ENCODE measurements around the gene CYB5R2. TPM values are rescaled to one million over a fixed set of nuclear protein-coding genes. Genes with fewer than 3 reads are reported as not detected.

Gene CYB5R2
- total RNA-seq, 3 donors from 2014 or later (not counting 1 experiment from before 2014, with no cell fraction given), result 0.31 to 1.2 (median 0.55) TPM

GRCh38 chr11:7646866-7647265 lies 26.4 kb downstream of the CYB5R2 start:
- no peaks in the 10 kb centered on the region for H3K36me3 Mint-ChIP-seq
- TF ChIP-seq, protein P1, sequence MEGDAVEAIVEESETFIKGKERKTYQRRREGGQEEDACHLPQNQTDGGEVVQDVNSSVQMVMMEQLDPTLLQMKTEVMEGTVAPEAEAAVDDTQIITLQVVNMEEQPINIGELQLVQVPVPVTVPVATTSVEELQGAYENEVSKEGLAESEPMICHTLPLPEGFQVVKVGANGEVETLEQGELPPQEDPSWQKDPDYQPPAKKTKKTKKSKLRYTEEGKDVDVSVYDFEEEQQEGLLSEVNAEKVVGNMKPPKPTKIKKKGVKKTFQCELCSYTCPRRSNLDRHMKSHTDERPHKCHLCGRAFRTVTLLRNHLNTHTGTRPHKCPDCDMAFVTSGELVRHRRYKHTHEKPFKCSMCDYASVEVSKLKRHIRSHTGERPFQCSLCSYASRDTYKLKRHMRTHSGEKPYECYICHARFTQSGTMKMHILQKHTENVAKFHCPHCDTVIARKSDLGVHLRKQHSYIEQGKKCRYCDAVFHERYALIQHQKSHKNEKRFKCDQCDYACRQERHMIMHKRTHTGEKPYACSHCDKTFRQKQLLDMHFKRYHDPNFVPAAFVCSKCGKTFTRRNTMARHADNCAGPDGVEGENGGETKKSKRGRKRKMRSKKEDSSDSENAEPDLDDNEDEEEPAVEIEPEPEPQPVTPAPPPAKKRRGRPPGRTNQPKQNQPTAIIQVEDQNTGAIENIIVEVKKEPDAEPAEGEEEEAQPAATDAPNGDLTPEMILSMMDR (IDR thresholded peaks at IDR 0.05), result no peak
- no peaks in the 10 kb centered on the region for H3K9me3 ChIP-seq (ENCODE audit: control insufficient read depth, insufficient read depth, low read length)
- no peaks in the 10 kb centered on the region for H3K27me3 ChIP-seq (ENCODE audit: control insufficient read depth, insufficient read depth, low read length)
- H3K27me3 Mint-ChIP-seq (ENCODE audit: low read depth in 2 of 2), result no peaks in the 10 kb centered on the region
- ATAC-seq (no peak), DNase-seq (no peak)
- no peak overlapping the region for H3K27ac Mint-ChIP-seq
- no peak overlapping the region for H3K4me3 ChIP-seq (ENCODE audit: low read length)
- WGBS (ENCODE audit: insufficient coverage), result 83% methylated on average over 1 of the region's 2 CpGs
- no peak overlapping the region for H3K27ac ChIP-seq (ENCODE audit: low read length)
- H3K4me3 Mint-ChIP-seq, result no peak overlapping the region
- H3K4me1 Mint-ChIP-seq, result no peaks in the 10 kb centered on the region
- H3K9me3 Mint-ChIP-seq, result no peaks in the 10 kb centered on the region
- H3K4me1 ChIP-seq (ENCODE audit: control insufficient read depth, insufficient read depth, low read length), result no peaks in the 10 kb centered on the region
- H3K36me3 ChIP-seq (ENCODE audit: control insufficient read depth, insufficient read depth, low read length), result peaks cover 18% of the 10 kb centered on the region
- intact Hi-C loops (cut with micrococcal nuclease), result no loop called here

GRCh38 chr11:7645206-7645605 lies 28.1 kb downstream of the CYB5R2 start:
- no peaks in the 10 kb centered on the region for H3K36me3 Mint-ChIP-seq
- no peaks in the 10 kb centered on the region for H3K9me3 Mint-ChIP-seq
- ATAC-seq (no peak), DNase-seq (no peak)
- H3K4me3 Mint-ChIP-seq, result no peak overlapping the region
- Histone ChIP-seq H3K27ac (ENCODE audit: low read length) (no peak overlapping the region), H3K4me3 (ENCODE audit: low read length) (no peak overlapping the region), H3K27me3 (ENCODE audit: control insufficient read depth, insufficient read depth, low read length) (no peaks in the 10 kb centered on the region), H3K4me1 (ENCODE audit: control insufficient read depth, insufficient read depth, low read length) (no peaks in the 10 kb centered on the region), H3K9me3 (ENCODE audit: control insufficient read depth, insufficient read depth, low read length) (no peaks in the 10 kb centered on the region), H3K36me3 (ENCODE audit: control insufficient read depth, insufficient read depth, low read length) (peaks cover 14% of the 10 kb centered on the region)
- no peaks in the 10 kb centered on the region for H3K4me1 Mint-ChIP-seq
- intact Hi-C loops (cut with micrococcal nuclease), result no loop called here
- 100% methylated on average over 2 of the region's 3 CpGs for WGBS (ENCODE audit: insufficient coverage)
- H3K27me3 Mint-ChIP-seq (ENCODE audit: low read depth in 2 of 2), result no peaks in the 10 kb centered on the region
- TF ChIP-seq, protein P1 (IDR thresholded peaks at IDR 0.05), result no peak
- H3K27ac Mint-ChIP-seq, result no peak overlapping the region

- no peaks in the 10 kb centered on the region for H3K27me3 Mint-ChIP-seq (ENCODE audit: low read depth in 2 of 2)
- Histone ChIP-seq H3K4me3 (ENCODE audit: low read length) (no peak overlapping the region), H3K36me3 (ENCODE audit: control insufficient read depth, insufficient read depth, low read length) (peaks cover 9% of the 10 kb centered on the region), H3K9me3 (ENCODE audit: control insufficient read depth, insufficient read depth, low read length) (no peaks in the 10 kb centered on the region), H3K27ac (ENCODE audit: low read length) (no peak overlapping the region), H3K4me1 (ENCODE audit: control insufficient read depth, insufficient read depth, low read length) (no peaks in the 10 kb centered on the region), H3K27me3 (ENCODE audit: control insufficient read depth, insufficient read depth, low read length) (no peaks in the 10 kb centered on the region)
- DNase-seq, result no peak
- no peaks in the 10 kb centered on the region for H3K4me1 Mint-ChIP-seq
- no peaks in the 10 kb centered on the region for H3K9me3 Mint-ChIP-seq
- no peak for ATAC-seq
- H3K27ac Mint-ChIP-seq, result no peak overlapping the region
- intact Hi-C loops (cut with micrococcal nuclease), result no loop called here
- TF ChIP-seq, protein P1 (IDR thresholded peaks at IDR 0.05), result no peak
- H3K4me3 Mint-ChIP-seq, result no peak overlapping the region
- 94% methylated on average over 4 of the region's 4 CpGs for WGBS (ENCODE audit: insufficient coverage)
- no peaks in the 10 kb centered on the region for H3K36me3 Mint-ChIP-seq
These were observed 30.0 kb downstream of the CYB5R2 start for GRCh38 chr11:7643314-7643713.

DNA sequence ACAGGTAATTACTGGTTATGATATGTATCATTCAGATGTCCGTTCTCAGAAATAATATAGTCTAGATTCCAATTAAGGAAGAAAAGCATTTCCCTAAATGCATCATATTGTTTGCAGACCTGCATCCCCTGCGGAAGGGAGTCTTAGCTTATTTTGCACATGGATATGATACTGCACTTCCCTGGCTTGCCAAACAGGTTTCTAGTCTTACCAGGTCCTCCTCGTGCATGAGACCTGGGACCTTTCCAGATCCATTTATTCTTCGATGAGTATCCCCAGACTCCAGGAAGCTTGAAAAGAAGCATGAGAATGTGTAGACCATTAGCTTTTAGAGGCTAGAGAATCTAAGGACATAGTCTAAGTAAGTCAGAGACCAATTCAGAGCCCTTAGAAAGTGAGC lies 30.6 kb downstream of the CYB5R2 start:
- H3K27me3 Mint-ChIP-seq (ENCODE audit: low read depth in 2 of 2), result no peaks in the 10 kb centered on the region

More for the DNA sequence above, 30.6 kb downstream of the CYB5R2 start:
- H3K4me1 Mint-ChIP-seq, result no peaks in the 10 kb centered on the region
- 73% methylated on average over 4 of the region's 4 CpGs for WGBS (ENCODE audit: insufficient coverage)
- DNase-seq (no peak), ATAC-seq (no peak)
- no peak overlapping the region for H3K4me3 Mint-ChIP-seq
- intact Hi-C loops (cut with micrococcal nuclease), result no loop called here
- Histone ChIP-seq H3K27ac (ENCODE audit: low read length) (no peak overlapping the region), H3K4me3 (ENCODE audit: low read length) (no peak overlapping the region), H3K36me3 (ENCODE audit: control insufficient read depth, insufficient read depth, low read length) (peaks cover 9% of the 10 kb centered on the region), H3K4me1 (ENCODE audit: control insufficient read depth, insufficient read depth, low read length) (no peaks in the 10 kb centered on the region), H3K9me3 (ENCODE audit: control insufficient read depth, insufficient read depth, low read length) (no peaks in the 10 kb centered on the region), H3K27me3 (ENCODE audit: control insufficient read depth, insufficient read depth, low read length) (no peaks in the 10 kb centered on the region)
- TF ChIP-seq, protein P1 (IDR thresholded peaks at IDR 0.05), result no peak
- no peak overlapping the region for H3K27ac Mint-ChIP-seq
- H3K9me3 Mint-ChIP-seq, result no peaks in the 10 kb centered on the region
- no peaks in the 10 kb centered on the region for H3K36me3 Mint-ChIP-seq

Data from natural killer cell (primary cell).